GM18508 (cell line): ENCODE data around the gene ABHD12.
"Not testable (repeated sequence)": the region's sequence is repeated elsewhere in the genome, so short reads cannot be mapped to it uniquely, and the experiment has no call there.

ENCODE experiments used
- ATAC-seq: cut with Tn5 transposase; IDR thresholded peaks from one replicate; pipeline ENCODE4 v1.9.1; 2021; ENCODE audit warnings: moderate number of reproducible peaks; ENCODE audit not compliant: insufficient read depth, unreplicated experiment

ABHD12 gene

DNA sequence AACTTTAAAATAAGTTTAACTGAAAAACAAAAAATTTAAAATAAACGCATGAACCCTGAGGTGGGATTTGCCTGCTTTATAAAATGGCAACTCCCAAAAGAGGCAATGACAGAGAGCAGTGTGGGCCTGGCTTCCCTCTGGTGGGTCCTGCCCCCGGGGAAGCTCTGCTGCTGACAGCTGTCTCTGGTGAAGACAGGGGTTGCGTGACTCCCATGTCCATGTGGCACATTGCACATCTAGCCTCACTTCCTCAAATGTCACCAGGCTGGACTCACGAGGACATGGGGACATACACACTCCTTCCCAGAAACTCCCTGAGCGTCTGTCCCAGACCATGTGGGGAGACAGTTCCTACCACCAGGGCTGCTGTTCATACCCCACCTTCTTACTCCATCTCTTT lies 66.2 kb downstream of the ABHD12 start:
- no peak for ATAC-seq

DNA sequence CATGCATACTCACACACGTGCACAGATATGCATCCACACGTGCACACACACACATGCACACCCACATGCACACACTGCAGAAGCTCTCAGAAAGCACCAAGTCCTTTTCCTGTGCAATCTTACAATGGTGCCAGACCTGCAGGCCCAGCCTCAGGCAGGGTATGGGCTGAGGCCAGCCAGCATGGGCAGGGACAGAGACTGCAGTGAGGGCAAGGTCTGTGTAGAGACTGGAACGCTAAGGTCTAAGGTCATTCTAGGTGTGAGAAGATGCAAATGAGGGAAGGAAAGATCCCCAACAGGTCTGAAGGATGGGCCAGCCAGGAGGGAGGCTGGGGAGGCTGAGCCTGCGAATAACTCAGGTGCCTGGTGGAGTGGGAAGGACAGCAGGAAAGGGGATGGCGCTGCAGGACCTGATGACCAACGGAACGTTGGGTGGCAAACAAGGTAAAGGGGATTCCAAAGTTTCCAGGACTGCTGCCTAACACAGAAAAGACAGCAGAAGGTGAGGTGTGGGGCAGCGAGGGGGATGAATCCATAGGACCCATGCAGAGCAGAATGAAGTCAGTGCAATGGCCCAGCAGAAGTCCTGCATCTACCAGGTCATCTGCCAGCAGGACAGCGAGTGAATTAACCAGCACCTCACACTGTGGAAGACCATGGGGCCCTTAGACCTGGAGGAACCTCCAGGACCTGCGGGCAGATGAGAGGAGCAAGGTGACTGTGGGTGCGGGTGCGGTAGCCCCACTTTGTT lies 67.0 kb downstream of the ABHD12 start:
- no peak for ATAC-seq

DNA sequence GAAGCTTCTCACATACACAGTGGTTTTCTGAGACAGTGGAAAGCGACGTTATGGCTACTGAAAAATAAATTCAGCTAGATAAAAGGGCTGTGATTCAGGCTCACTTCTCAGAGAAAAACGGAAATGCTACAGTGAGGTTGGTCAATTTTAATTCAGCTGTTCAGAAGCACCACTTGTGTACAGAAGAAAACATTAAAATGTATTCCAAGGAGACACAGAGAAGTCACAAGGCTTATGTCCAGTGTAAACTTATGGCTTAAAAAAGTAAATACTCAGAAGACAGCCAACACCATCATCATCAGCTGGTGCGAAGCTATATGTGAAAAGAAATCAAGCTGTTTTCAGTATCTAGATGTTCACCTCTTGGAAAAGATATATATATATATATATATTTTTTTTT lies 68.6 kb downstream of the ABHD12 start:
- no peak for ATAC-seq

DNA sequence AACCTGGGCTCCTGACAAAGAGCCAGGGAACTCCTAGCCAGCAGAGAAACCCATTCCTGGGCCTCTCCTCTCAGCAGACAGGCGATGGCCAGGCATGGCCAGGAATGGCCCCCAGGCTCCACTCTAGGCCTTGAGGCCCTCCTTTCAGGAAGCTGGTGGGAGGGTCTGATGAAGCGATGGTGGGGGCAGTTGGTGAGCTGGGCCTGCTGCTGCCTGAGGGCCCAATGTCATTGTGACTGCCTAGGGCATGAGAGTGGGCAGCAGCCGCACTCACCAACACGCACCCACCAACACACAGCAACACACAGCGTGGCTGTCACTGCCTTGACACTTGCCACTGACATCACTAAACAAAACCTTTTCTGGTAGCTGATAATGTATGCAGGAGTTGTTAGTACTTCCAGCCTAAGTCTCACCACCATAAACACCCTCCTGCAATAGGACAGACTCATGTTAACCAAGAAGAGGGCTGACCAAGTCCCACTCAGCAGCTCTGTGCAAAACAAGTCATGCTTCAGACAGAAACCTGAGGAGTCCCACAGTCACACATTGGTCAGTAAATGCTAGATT lies 69.3 kb downstream of the ABHD12 start:
- no peak for ATAC-seq

DNA sequence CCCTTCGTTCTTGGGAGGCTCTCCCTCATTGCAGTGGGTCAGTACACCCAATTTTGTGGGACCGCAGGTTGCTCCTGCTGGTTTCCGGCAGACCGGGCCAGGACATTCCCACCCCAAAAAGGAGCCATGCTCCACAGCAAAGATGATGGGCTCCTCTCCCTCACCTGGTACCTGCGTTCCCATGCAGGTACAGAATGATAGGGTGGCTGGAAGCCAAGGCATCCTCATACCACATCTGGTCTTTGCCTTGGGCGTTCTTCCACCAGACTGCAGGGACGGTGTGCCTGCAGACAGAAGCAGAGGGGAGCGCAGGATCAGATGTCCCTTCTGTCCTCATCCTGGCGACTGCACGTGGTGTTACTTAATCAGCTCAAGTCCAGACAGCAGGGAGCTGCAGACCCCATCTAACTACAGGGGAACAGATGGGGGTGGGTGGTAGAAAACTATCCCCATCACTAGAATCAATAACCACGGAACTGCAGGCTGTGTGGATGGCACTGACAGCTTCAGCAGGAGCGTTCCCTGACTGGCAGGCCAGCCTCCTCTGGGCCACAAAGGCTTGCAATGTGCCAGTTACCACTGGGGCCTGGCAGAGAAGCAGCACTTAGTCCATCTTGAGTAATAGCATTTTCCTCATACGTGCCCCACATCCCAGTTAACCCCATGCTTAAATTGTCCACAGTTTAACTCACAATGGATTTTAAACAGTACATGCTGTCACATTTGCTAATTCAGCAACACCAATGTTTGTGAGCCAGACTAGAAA lies 70.4 kb downstream of the ABHD12 start:
- no peak for ATAC-seq

DNA sequence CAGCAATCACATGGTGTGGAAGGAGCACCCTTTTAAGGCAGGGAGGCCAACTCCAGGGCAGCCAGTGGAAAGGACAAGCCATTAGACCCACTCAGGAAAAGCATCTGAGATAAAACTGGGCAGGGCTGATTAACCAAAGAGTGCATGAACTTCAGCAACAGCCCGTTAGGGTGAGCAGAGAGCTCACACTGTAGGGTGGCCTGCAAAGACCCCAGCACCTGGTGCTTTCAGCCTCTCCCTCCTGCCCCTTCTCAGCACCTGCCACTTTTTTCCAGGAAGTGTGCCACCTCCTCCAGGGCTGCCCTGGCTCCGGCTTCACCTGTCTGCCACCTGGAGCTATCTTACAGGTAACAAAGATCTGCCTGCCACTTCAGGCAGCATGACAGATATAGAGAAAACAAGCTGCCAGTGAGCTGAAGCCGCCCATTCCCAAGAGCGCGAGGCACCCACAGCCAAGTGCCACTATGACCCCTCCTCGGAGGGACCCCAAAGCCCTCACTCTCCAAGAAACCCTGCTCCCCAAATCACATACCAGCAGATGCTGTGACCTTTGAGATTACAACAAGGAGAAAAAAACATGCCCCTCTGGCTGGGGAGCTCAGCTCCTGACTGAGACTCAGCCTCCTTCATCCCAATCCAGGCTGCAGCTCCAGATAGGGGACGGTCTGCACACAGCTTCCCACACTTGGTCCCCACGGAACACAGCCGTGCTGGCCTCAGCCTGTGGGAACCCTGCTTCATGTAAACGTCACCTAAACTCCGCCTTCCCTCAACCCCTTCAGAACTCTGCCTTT lies 71.2 kb downstream of the ABHD12 start:
- no peak for ATAC-seq

DNA sequence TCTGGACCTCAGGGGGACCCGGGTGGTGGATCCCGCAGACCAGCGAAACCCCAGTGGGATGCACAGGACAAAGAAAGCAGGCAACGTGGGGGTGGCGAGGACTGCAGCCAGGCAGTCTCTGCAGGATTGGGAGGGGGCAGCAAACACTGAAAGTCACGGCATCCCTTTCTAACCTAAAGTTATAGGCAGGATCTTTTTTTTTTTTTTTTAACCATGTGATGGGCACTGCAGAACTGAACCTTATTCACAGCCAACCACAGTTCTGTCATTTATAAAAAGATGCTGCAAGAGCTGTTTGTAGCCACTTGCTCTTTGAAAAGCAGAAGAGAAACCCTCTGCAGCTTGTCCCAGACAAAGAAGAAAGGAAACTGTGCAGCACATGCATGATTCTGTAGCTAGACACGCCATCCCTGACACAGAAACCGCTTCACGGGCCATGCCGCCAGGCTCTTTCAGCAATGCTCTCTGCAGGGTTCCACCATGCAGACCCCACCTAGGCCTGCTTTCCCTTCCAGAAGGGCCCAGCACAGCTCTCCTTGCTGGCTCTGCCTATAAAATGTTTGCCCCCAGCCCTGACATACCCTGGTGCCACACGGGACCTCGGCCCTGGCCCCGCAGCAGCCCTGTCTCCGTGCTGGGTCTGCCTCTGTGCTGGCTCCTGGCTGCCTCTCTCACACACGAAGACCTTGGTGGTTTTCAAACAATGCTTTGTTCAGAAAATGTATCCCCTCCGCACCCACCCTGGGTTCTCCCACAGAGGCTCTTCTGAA lies 72.0 kb downstream of the ABHD12 start:
- ATAC-seq = peak; percentile 96

DNA sequence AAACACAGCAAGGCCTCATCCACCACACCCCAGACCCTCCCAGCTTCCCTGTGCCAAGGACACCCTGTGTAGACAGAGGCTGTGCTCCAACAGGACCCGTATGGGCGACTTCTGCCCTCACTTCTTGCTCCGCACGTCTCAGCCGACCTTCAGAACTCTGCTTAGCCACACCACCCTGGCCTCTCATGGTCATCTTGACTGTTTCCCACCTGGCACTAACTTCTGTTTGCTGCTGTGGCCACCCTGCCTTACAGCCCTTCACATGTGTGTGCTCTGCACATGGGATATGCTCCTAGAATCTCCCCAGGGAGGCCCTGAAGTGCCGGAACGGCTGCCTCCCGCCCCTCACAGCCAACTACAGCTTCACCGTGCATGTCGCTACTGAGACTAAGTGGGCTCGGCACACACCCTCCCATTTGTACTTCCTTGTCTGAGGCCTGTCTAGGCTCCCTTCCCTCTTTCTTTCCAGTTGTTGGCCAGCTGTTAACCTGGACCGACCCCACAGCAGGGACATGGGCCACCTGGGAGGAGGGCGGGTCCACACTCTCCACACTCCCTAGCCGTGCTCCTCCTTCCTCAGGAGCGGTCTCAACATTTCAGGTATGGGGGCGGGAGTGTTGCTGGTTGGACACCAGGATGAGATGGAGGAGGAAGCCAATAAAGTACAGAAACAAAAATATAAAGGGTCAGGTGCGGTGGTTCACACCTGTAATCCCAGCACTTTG lies 73.1 kb downstream of the ABHD12 start:
- no peak for ATAC-seq

DNA sequence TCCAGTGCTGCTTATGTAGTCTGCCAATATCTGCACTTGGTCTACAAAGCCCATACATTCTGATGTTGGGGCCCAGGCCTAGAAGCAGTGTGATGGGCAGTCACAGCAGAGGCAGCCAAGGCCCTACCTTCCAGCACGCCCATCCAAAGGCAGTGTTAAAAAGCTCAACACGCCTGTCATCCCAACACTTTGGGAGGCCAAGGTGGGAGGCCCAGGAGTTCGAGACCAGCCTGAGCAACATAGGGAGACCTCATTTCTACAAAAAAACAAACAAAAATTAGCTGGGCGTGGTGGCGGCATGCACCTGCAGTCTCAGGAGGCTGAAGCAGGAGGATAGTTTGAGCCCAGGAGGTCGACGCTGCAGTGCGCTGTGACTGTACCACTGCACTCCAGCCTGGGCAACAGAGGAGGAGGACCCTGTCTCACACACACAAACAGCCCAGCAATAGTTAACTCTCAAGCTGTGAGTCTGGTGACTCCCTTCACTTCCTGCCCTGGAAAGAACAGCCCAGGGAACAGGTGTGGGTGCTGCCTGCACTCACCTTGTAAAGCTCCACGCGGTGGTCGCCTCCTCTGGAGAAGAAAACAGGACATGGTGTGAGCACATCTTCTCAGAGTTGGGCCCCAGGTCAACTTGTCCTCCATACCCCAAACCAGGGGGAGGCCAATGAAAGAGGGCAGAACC lies 74.0 kb downstream of the ABHD12 start:
- ATAC-seq = no peak

DNA sequence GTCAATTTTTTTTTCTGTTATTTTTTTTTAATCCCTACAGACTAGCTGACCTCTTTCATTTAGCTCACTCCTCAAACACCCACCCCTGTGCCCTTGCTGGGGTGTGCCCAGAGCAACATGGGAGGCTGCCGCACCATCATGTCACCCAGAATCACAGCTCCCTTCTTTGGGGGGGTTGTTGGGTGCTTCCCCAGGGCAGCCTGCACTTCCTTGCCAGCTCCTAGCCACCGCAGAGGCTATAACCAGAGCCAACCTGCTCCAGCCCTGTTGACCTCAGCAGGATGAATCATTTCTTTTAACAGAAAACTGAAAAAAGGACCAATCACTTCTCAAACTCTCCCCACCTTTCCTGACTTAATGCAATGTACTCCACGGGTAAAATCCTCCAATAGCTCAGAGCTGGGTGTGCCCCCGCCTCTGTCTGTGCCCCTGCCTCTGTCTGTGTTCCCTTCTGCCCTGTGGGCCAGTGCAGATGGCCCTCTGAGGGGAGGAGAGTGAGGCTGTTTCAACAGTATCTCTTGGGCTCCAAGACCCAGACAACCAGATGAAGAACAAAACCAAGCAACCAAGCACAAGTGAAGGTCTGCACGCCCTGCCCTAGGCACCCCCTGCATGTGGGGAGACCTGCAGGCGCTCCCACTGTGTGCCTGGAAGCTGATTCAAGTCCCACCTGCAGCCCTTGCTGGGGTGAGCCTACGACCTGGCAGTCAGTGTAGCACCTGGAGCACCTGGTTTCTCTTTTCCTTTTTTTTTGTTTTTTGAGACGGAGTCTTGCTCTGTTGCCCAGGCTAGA lies 75.0 kb downstream of the ABHD12 start:
- ATAC-seq = no peak

DNA sequence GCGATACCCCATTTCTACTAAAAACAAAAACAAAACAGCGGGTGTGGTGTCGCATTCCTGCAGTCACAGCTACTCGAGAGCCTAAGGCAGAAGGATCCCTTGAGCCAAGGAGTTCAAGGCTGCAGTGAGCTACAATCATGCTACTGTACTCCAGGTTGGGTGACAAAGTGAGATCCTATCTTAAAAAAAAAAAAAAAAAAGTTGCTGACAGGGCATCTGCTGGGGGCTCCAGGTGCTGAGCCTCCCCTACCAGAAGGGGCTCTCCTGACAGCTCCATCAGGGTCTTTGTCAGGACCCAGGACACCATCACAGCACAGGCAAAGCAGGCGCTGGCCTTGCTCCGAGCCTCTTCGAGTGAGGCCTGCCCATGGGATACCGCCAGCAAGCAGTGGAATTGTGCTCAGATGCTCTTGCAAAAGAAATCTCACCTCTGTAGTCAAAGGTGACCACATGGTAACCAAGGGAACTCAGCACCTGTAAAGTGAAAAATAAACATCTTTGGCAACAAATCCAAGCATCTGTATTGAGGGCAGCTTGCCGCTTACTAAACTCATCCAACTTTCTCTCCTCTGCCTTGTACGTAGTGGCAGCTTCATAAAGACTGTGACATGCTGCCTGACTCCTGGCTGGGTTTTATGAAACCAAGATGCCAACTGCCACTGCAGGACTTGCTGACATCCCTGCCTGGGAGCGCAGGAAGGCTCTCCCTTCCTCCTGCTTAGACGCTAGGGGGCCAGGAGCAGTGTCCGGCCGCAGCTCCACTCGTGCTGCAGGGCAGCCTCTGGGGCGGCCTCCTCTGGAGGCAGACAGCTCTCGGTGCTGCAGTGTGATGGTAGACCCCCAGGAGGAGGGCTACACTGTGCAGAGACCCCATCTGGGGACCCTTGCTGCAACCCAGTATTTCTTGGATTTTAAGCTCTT lies 75.9 kb downstream of the ABHD12 start:
- ATAC-seq = no peak

DNA sequence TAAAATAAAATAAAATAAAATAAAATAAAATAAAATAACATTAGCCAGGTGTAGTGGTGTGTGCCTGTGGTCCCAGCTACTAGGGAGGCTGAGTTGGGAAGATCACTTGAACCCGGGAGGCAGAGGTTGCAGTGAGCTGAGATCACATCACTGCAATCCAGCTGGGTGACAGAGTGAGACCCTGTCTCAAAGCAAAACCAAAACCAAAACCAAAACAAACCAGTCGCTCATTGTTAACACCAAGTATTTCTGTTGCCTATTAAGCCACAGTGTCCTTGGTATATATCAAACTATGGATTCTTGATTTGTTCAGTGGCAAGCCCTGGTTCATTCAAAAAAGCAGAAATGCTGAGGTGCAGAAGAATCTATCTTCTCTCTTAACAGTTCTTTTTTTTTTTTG lies 77.0 kb downstream of the ABHD12 start:
- ATAC-seq = no peak

DNA sequence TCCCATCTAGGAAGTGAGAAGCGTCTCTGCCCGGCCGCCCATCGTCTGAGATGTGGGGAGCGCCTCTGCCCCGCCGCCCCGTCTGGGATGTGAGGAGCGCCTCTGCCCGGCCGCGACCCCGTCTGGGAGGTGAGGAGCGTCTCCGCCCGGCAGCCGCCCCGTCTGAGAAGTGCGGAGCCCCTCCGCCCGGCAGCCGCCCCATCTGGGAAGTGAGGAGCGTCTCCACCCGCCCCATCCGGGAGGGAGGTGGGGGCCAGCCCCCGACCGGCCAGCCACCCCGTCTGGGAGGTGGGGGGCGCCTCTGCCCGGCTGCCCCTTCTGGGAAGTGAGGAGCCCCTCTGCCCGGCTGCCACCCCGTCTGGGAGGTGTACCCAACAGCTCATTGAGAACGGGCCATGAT lies 77.9 kb downstream of the ABHD12 start:
- not testable (repeated sequence) for ATAC-seq

DNA sequence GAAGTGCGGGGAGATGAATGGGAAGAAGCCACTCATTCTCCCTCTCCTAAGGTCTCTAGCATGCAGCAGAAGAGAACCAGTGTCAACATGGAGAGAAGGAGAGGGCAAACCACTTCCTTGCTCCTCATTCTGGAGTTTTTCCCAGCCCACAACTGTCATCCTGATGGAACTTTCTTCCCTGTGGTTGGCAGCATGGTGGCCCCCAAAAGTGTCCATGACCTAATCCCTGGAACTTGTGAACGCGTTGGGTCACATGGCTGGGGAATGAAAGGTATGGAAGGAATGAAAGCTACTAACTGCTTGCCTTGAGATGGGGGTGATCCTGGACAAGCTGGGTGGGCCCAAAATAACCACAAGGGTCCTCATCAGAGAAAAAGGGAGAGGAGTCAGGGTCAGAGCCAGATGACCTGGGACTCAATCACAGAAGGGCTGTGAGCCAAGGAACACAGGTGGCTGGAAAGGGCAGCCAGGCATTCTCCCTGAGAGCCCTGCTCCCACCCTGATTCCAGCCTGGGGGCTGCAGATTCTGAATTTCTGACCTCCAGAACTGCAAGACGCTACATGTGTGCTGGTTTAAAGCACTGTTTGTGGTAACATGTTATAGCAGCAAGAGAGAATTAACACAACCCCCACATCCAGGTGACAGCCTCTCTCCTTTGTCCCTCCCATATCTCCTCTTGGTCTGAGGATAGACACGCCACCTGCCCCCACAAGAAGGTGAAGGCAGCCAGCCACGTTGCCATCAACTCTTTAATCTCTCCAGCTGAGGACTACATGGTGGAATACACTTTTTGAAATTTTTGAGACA lies 79.5 kb downstream of the ABHD12 start:
- no peak for ATAC-seq

DNA sequence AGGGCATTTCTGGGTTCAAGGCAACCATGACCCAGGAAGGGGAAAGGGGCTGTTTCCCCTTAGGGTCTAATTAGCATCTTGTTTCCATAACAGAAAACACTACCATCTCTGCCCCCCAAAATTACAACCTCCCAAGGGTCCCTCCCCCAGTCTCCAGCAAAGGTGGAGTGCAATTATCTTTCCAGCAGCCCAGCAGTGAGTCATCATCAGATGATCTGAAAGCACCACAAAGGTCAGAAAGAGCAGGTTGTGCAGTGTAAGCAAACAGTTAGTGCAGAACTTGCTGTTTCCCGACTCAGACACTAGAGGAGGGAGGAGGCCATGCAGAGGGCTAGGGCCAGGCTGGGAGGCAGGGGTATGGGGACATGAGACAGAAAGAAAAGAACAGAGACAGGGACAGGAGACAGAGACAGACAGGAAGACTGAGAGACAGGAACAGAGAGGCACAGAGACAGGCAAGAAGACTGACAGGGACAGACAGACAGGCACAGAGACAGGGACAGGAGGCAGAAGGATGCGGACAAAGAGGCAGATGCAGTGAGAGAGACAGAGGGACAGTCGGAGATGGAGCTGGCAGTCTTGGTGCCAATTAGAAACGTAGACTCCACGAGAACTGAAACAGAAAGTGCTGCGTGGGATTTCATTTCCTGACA lies 80.2 kb downstream of the ABHD12 start:
- ATAC-seq = peak; percentile 87
